ENCODE results near the gene SEC61A2.

GRCh38 chr10:12181065-12181775, 51.7 kb downstream of the SEC61A2 start:
- TF ChIP-seq CTCF (conservative IDR thresholded peaks at IDR 0.05; ENCODE audit: low read length) (no peak), EZH2phosphoT487 (IDR thresholded peaks at IDR 0.05; ENCODE audit: borderline replicate concordance) (no peak)
